ENCODE measurements around the gene AQP9.
A peak's percentile ranks its signal among the peaks of the same experiment; 100 is the strongest.
"Not testable (repeated sequence)": the region's sequence is repeated elsewhere in the genome, so short reads cannot be mapped to it uniquely, and the experiment has no call there.

Gene AQP9

DNA sequence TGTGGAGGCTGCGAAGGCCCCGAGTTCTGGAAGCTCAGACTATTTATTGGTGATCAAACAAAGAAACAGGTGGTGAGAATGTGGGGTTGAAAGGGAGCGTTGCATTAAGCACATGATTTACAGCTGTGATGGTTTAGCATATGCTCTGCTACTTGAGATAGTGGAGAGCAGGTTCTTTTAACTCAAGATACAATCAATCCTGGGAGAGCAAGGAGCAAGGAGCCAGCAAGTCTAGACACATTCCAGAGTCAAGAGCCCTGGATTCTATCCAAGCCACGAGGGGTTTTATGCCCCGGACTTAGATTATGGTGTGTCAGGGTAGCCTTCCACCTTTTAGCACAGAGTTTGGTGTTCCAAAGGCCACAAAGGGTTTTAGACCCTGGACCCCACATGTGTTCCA, 24.8 kb upstream of the AQP9 start:
- not testable (repeated sequence) for H2BK5ac ChIP-seq (ENCODE audit: low read depth, low read length, poor library complexity); H4K91ac ChIP-seq (ENCODE audit: low read depth, low read length); H3K23ac ChIP-seq (ENCODE audit: low read length); H3K4ac ChIP-seq (ENCODE audit: low read depth, low read length); H3K18ac ChIP-seq (ENCODE audit: low read length); H3K14ac ChIP-seq (ENCODE audit: low read length); H3K9me3 ChIP-seq (ENCODE audit: insufficient read depth, low read depth, low read length); H3K9ac ChIP-seq (ENCODE audit: low read length); H3K79me1 ChIP-seq (ENCODE audit: low read length); H3K4me2 ChIP-seq (ENCODE audit: low read length); H4K12ac ChIP-seq (ENCODE audit: low read depth, low read length); H2AK5ac ChIP-seq (ENCODE audit: low read length); H2BK12ac ChIP-seq (ENCODE audit: low read length); H3K4me1 ChIP-seq (ENCODE audit: control insufficient read depth in 1 of 2, insufficient read depth in 2 of 2, low read length in 2 of 2); H4K8ac ChIP-seq (ENCODE audit: low read depth, low read length); H3K79me2 ChIP-seq (ENCODE audit: control insufficient read depth, insufficient read depth, low read length, poor library complexity); H3K4me3 ChIP-seq (ENCODE audit: low read depth, low read length); H3K27ac ChIP-seq (ENCODE audit: low read depth, low read length); H3K36me3 ChIP-seq (ENCODE audit: control insufficient read depth in 1 of 2, insufficient read depth in 2 of 2, low read length in 2 of 2); H2AFZ ChIP-seq (ENCODE audit: insufficient read depth, low read length, poor library complexity); H3K27me3 ChIP-seq (ENCODE audit: insufficient read depth, low read length)
- peak; percentile 10 to 47 for DNase-seq
- WGBS (ENCODE audit: extremely low coverage, insufficient coverage, insufficient read length): no CpG with 5 or more reads among the region's 5 CpGs
- H2BK120ac ChIP-seq (ENCODE audit: insufficient read depth, low read length, poor library complexity): peak overlapping the region; percentile 18

DNA sequence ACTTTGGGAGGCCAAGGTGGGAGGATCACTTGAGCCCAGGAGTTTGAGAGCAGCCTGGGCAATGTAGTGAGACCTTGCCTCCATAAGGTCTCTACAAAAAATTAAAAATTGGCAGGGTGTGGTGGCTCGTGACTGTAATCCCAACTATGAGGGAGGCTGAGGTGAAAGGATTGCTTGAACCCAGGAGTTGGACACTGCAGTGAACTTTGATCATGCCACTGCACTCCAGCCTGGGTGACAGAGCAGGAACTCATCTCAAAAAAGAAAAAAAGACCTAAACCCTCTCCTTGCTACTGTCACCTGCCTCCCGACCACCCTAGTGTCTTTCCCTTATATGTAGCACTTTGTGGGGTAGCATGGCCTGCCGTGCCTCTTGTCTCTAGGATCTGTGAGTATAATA, 23.8 kb upstream of the AQP9 start:
- H3K23ac ChIP-seq (ENCODE audit: low read length): no peak overlapping the region
- WGBS (ENCODE audit: extremely low coverage, insufficient coverage, insufficient read length): no CpG with 5 or more reads among the region's 3 CpGs

GRCh38 chr15:58114812-58115211, 23.4 kb upstream of the AQP9 start:
- no peak overlapping the region for H4K8ac ChIP-seq (ENCODE audit: low read depth, low read length)
- H4K12ac ChIP-seq (ENCODE audit: low read depth, low read length): no peak overlapping the region
- H3K18ac ChIP-seq (ENCODE audit: low read length): no peak overlapping the region
- H3K27ac ChIP-seq (ENCODE audit: low read depth, low read length): no peak overlapping the region
- H2AK5ac ChIP-seq (ENCODE audit: low read length): no peak overlapping the region
- no peaks in the 10 kb centered on the region for H3K4me1 ChIP-seq (ENCODE audit: control insufficient read depth in 1 of 2, insufficient read depth in 2 of 2, low read length in 2 of 2)
- H3K27me3 ChIP-seq (ENCODE audit: insufficient read depth, low read length): no peaks in the 10 kb centered on the region
- no peak overlapping the region for H3K4me2 ChIP-seq (ENCODE audit: low read length)
- H2BK5ac ChIP-seq (ENCODE audit: low read depth, low read length, poor library complexity): no peak overlapping the region
- H3K4ac ChIP-seq (ENCODE audit: low read depth, low read length): no peak overlapping the region
- no peak overlapping the region for H2BK12ac ChIP-seq (ENCODE audit: low read length)
- H3K36me3 ChIP-seq (ENCODE audit: control insufficient read depth in 1 of 2, insufficient read depth in 2 of 2, low read length in 2 of 2): peaks cover 0 to 2% of the 10 kb centered on the region in 2 experiments
- H3K79me2 ChIP-seq (ENCODE audit: control insufficient read depth, insufficient read depth, low read length, poor library complexity): no peaks in the 10 kb centered on the region
- H3K9ac ChIP-seq (ENCODE audit: low read length): no peak overlapping the region
- H3K14ac ChIP-seq (ENCODE audit: low read length): no peak overlapping the region
- no peaks in the 10 kb centered on the region for H3K79me1 ChIP-seq (ENCODE audit: low read length)
- H3K4me3 ChIP-seq (ENCODE audit: low read depth, low read length): no peak overlapping the region
- H3K9me3 ChIP-seq (ENCODE audit: insufficient read depth, low read depth, low read length): peaks cover 2% of the 10 kb centered on the region
- H4K91ac ChIP-seq (ENCODE audit: low read depth, low read length): no peak overlapping the region
- no peak overlapping the region for H3K23ac ChIP-seq (ENCODE audit: low read length)
- H2AFZ ChIP-seq (ENCODE audit: insufficient read depth, low read length, poor library complexity): no peak overlapping the region
- peak; percentile 12 to 79 for DNase-seq
- H2BK120ac ChIP-seq (ENCODE audit: insufficient read depth, low read length, poor library complexity): no peak overlapping the region

More for the DNA sequence above, 23.8 kb upstream of the AQP9 start:
- H2AK5ac ChIP-seq (ENCODE audit: low read length): no peak overlapping the region
- H2AFZ ChIP-seq (ENCODE audit: insufficient read depth, low read length, poor library complexity): no peak overlapping the region
- H3K36me3 ChIP-seq (ENCODE audit: control insufficient read depth in 1 of 2, insufficient read depth in 2 of 2, low read length in 2 of 2): peaks cover 0 to 2% of the 10 kb centered on the region in 2 experiments
- no peak overlapping the region for H3K4me2 ChIP-seq (ENCODE audit: low read length)
- H3K9ac ChIP-seq (ENCODE audit: low read length): no peak overlapping the region
- H3K9me3 ChIP-seq (ENCODE audit: insufficient read depth, low read depth, low read length): peaks cover 2% of the 10 kb centered on the region
- H3K4me1 ChIP-seq (ENCODE audit: control insufficient read depth in 1 of 2, insufficient read depth in 2 of 2, low read length in 2 of 2): no peaks in the 10 kb centered on the region
- H3K79me1 ChIP-seq (ENCODE audit: low read length): no peaks in the 10 kb centered on the region
- no peak overlapping the region for H2BK5ac ChIP-seq (ENCODE audit: low read depth, low read length, poor library complexity)
- no peak overlapping the region for H3K27ac ChIP-seq (ENCODE audit: low read depth, low read length)
- H4K12ac ChIP-seq (ENCODE audit: low read depth, low read length): no peak overlapping the region
- no peak overlapping the region for H4K8ac ChIP-seq (ENCODE audit: low read depth, low read length)
- H3K18ac ChIP-seq (ENCODE audit: low read length): no peak overlapping the region
- H2BK120ac ChIP-seq (ENCODE audit: insufficient read depth, low read length, poor library complexity): no peak overlapping the region
- H3K27me3 ChIP-seq (ENCODE audit: insufficient read depth, low read length): no peaks in the 10 kb centered on the region
- no peak overlapping the region for H3K14ac ChIP-seq (ENCODE audit: low read length)
- H3K4me3 ChIP-seq (ENCODE audit: low read depth, low read length): no peak overlapping the region
- peak overlapping the region; percentile 56 for H2BK12ac ChIP-seq (ENCODE audit: low read length)
- H4K91ac ChIP-seq (ENCODE audit: low read depth, low read length): no peak overlapping the region
- DNase-seq: no peak
- H3K4ac ChIP-seq (ENCODE audit: low read depth, low read length): no peak overlapping the region
- no peaks in the 10 kb centered on the region for H3K79me2 ChIP-seq (ENCODE audit: control insufficient read depth, insufficient read depth, low read length, poor library complexity)

GRCh38 chr15:58115692-58116091, 22.5 kb upstream of the AQP9 start:
- peaks cover 0 to 2% of the 10 kb centered on the region in 2 experiments for H3K36me3 ChIP-seq (ENCODE audit: control insufficient read depth in 1 of 2, insufficient read depth in 2 of 2, low read length in 2 of 2)
- H3K4me1 ChIP-seq (ENCODE audit: control insufficient read depth in 1 of 2, insufficient read depth in 2 of 2, low read length in 2 of 2): no peaks in the 10 kb centered on the region
- H3K23ac ChIP-seq (ENCODE audit: low read length): no peak overlapping the region
- H3K4me2 ChIP-seq (ENCODE audit: low read length): no peak overlapping the region
- no peak overlapping the region for H2BK12ac ChIP-seq (ENCODE audit: low read length)
- no peak overlapping the region for H3K18ac ChIP-seq (ENCODE audit: low read length)
- H2BK5ac ChIP-seq (ENCODE audit: low read depth, low read length, poor library complexity): no peak overlapping the region
- no peak overlapping the region for H3K14ac ChIP-seq (ENCODE audit: low read length)
- H2BK120ac ChIP-seq (ENCODE audit: insufficient read depth, low read length, poor library complexity): no peak overlapping the region
- H3K4me3 ChIP-seq (ENCODE audit: low read depth, low read length): no peak overlapping the region
- no peak overlapping the region for H4K91ac ChIP-seq (ENCODE audit: low read depth, low read length)
- H3K27ac ChIP-seq (ENCODE audit: low read depth, low read length): no peak overlapping the region
- H2AK5ac ChIP-seq (ENCODE audit: low read length): no peak overlapping the region
- H3K79me2 ChIP-seq (ENCODE audit: control insufficient read depth, insufficient read depth, low read length, poor library complexity): no peaks in the 10 kb centered on the region
- H3K79me1 ChIP-seq (ENCODE audit: low read length): no peaks in the 10 kb centered on the region
- WGBS (ENCODE audit: extremely low coverage, insufficient coverage, insufficient read length): no CpG with 5 or more reads among the region's 1 CpG
- peak; percentile 10 to 61 for DNase-seq
- H3K27me3 ChIP-seq (ENCODE audit: insufficient read depth, low read length): no peaks in the 10 kb centered on the region
- H3K4ac ChIP-seq (ENCODE audit: low read depth, low read length): no peak overlapping the region
- H3K9ac ChIP-seq (ENCODE audit: low read length): no peak overlapping the region
- H2AFZ ChIP-seq (ENCODE audit: insufficient read depth, low read length, poor library complexity): no peak overlapping the region
- no peak overlapping the region for H4K12ac ChIP-seq (ENCODE audit: low read depth, low read length)
- H3K9me3 ChIP-seq (ENCODE audit: insufficient read depth, low read depth, low read length): peaks cover 2% of the 10 kb centered on the region
- no peak overlapping the region for H4K8ac ChIP-seq (ENCODE audit: low read depth, low read length)
